Right renal pelvis (tissue), 4 donors: ENCODE results near the gene OSBPL3. TPM values are rescaled to one million over a fixed set of nuclear protein-coding genes. Genes with fewer than 3 reads are reported as not detected.
"Not testable (repeated sequence)": the region's sequence is repeated elsewhere in the genome, so short reads cannot be mapped to it uniquely, and the experiment has no call there.

Source experiments
- DNase-seq, 4 donors: peaks; one replicate each; pipeline ENCODE4 v3.0.0-alpha.2; 2013; ENCODE audit warnings: low read depth in 4 of 4, low spot score in 3 of 4, missing footprints in 1 of 4
- polyA plus RNA-seq, 4 donors: library from polyadenylated mRNA; unstranded; fragments of 120-200 nt; gene quantifications; one replicate each; pipeline ENCODE4 v1.2.1, GENCODE V29; 2013; ENCODE audit not compliant: insufficient read length in 4 of 4

The OSBPL3 gene
- polyA plus RNA-seq, 4 donors = 18.6 to 26.9 (median 20.0) TPM

GRCh38 chr7:24924375-24924774 is 55.6 kb downstream of the OSBPL3 start:
- DNase-seq = no peak

- DNase-seq = no peak
Observed at GRCh38 chr7:24923172-24923865, 56.7 kb downstream of the OSBPL3 start.

DNA sequence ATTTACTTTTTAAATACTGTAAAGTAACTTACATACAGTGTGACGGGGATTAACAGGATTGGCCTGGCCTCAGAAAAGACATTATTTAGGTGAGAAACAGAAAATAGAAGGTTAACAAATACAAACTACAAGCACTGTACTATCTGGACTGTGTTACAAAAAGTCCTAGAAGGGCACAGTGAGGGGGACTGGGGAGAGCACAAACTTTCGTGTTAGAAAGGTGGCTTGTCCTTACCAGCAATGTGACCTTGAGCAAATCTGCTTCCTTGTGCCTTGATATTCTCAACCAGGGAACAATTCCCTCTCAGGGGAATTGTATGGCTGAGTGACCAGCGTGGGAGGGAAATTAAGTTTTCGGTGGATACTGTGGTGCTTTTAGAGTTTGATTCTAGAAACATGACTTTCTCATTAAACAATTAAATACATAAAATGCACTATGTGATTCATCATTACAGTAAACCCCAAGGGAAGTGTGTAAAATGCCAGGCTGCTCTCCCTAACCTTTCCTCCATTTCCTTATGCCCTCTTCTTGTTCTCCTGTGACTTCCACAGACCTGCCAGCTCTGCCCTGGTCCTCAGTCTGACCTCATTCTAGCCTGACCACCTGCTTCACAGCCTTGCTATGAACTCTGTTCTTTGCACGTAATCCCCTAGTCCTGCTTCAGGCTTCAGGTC is 57.7 kb downstream of the OSBPL3 start:
- DNase-seq = no peak

GRCh38 chr7:24921362-24921679 is 58.7 kb downstream of the OSBPL3 start:
- DNase-seq = no peak

DNA sequence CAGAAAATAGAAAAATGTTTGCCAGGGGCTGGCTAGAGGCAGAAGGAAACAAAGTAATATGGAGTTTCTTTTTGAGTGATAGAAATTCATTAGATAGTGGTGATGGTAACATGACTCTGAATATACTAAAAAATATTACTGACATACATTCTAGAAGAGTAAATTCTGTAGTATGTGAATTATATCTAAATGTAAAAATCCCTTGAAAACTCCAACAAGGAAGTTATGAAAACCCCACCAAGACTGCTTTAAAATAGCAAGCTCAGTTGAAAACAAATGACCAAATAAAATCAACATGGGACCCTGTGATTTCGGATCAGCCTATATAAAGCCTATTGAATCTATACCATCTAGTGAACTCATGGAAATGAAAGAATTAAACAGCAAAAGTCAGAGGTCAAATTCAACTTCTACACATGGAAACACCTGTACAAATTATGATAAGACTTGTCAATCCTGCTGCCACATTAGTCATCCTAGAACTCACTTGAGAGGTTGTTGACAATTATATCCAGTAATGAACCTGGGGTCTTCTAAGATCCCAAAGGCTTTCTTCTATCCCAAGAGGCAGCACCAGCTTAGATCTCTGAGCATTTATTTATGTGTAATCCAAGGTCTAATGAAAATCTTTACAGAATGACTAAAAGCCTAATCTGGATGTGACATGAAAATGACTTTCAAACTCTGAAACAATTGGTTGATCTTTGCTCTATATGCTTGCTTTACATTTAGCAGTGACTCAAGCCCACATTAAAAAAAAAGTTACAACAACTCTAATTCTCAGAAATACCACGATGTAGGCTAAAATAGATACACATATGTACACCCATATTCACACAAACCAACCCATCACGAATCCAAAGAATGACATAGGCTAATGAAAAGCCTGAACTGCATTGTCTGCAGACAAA is 59.3 kb downstream of the OSBPL3 start:
- no peak for DNase-seq

GRCh38 chr7:24917510-24918239 is 62.3 kb downstream of the OSBPL3 start:
- no peak for DNase-seq

DNA sequence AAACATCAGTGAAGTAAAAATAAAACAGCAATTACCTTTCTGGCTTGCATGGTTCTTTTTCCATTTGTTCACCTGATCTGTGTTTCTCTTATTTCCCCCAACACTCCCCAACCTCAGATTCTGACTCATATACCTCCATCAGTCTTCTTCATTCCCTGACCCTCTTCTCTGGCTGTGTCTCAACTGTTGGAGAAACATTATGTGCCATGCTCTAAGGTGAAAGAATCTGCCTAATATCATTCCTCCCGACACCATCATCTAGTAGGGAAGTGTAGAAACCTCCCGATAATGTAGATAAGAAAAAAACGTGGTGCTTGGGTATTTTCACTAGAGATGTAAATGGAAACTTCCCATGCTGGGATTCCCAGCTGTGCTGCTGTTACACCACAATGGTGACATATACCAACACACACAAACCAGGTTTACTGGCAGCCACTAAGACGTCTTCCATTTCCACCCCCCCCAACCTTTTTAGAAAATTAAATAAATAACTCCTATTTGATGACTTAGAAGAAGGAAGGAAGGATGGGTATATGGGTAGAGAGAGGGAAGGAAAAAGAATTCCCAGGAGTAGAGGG is 63.4 kb downstream of the OSBPL3 start:
- DNase-seq = no peak

DNA sequence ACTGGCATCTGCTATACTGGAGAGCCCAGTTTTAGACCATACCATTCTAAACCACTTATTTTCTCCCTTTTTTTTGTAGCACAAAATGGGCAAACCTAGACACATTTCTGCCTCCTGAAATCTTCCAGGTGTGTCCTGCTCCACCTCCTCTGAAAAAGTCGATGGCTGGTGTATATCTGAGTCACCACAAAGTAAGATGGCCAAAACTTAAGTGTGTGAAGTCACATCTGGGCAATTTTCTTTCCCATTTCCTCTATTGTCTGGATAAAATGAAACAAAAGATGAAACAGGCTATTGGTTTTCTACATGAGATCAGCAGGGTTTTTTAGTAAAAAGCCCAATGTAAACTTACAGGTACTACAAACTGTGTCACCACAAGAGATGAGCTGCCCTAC is 65.5 kb downstream of the OSBPL3 start:
- DNase-seq = no peak

DNA sequence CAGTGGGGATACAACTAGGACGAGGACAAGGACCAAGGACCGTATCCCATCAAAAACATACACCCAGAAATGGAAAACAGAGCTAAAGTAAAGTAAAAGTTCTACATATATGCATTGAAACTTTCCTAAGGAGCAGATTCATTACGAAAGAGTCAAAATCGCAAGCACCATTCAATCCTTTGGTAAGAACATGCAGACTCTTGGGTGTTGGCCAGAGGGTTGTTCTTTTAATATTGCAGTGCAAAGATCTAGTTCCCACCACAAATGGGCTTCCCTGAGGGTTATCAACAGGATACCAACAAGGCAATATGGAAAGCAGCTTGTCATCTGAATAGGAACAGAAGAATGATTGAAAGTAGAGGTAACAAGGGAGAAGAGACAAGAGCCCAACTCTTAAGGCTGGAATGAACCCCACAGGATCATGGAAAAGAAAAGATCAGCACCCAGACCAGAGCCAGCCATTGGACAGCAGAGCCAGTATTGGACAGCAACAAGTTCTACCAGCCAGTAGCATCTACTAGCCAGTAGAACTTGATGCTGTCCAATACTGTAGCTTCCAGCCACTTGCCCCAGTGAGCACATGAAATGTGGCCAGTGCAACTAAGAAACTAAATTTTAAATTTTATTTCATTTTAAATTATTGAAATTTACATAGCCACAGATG is 66.0 kb downstream of the OSBPL3 start:
- DNase-seq = no peak

- DNase-seq = no peak
Observed at GRCh38 chr7:24912874-24913514, 67.0 kb downstream of the OSBPL3 start.

DNA sequence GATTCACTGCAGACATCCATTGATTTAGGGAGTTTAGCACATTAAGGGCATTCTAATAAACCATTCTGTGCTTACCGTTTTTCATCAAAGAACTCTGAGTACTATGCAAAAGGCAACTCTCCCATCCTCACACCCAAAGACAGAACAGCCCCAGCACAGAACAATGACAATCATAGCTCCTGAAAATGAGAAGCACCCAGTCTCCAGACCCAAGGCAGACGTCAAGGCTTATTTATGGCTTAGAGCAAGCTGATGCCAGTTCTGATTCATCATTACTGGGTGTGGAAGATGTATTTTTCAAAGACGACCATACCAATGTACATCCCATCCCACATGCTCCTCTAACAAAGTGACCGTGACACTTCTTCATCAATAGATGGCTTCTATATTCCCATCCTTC is 67.6 kb downstream of the OSBPL3 start:
- DNase-seq = no peak

- DNase-seq = no peak
Observed at GRCh38 chr7:24911213-24911603, 68.8 kb downstream of the OSBPL3 start.

- no peak for DNase-seq
Observed at GRCh38 chr7:24910551-24911212, 69.3 kb downstream of the OSBPL3 start.

GRCh38 chr7:24908727-24909126 is 71.3 kb downstream of the OSBPL3 start:
- no peak for DNase-seq

DNA sequence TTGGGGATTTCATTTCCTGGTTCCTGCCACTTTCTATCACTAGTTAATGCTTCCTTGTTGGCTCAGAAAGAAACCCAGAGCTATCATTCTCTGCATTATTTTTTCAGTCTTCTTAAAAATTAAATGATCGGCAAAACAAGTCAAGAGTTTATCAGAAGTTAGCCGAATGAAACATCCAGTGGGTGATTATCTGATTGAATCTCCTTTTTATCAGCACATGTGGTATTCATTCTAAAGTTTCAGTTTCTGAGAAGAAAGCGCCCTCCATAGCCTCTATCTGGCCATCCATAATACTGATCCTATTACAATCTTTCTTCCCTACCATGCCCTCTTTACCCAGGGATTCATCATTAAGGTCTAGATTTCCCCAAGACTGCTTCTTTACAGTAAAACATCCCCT is 71.8 kb downstream of the OSBPL3 start:
- DNase-seq = no peak

GRCh38 chr7:24907311-24907886 is 72.6 kb downstream of the OSBPL3 start:
- no peak for DNase-seq

- DNase-seq = no peak
Observed at GRCh38 chr7:24905996-24906770, 73.8 kb downstream of the OSBPL3 start.

DNA sequence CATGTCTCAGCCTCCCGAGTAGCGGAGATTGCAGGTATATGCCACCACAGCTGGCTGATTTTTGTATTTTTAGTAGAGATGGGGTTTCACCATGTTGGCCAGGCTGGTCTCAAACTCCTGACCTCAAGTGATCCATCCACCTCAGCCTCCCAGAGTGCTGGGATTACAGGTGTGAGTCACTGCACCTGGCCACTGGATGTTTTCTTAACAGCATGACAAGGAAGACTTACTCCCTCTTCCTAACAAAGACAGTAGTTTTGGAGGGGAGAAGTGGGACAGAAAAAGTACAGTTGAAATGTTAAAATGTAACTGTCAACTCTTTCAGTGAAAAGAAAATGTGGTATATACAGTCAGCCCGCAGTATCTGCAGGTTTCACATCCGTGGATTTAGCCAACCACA is 76.0 kb downstream of the OSBPL3 start:
- DNase-seq = not testable (repeated sequence)
